Esophagus squamous epithelium (tissue), 5 donors: ENCODE measurements around the gene GALNT13. TPM values are rescaled to one million over a fixed set of nuclear protein-coding genes. Genes with fewer than 3 reads are reported as not detected.

Experiments used
- DNase-seq: peaks from one replicate; lab custom pipeline; 2025; lab: John Stamatoyannopoulos, UW
- H3K27ac ChIP-seq, 4 donors: fragments of 200-600 bp; sonication (generic); one replicate each; pipeline ENCODE4 v1.5.1; 2016 to 2019; ENCODE audit warnings: mild to moderate bottlenecking in 1 of 4
- H3K27me3 ChIP-seq, 4 donors: fragments of 200-600 bp; sonication (generic); 1 replicate in 3 of 4; 2 replicates in 1 of 4; pipeline versions ENCODE4 v1.5.1 to v1.6.0; 2017 to 2021; ENCODE audit warnings: antibody characterized with exemption in 1 of 4
- H3K36me3 ChIP-seq, 3 donors: fragments of 200-600 bp; sonication (generic); one replicate each; pipeline ENCODE4 v1.5.1; 2016 to 2019
- H3K4me1 ChIP-seq, 3 donors: fragments of 200-600 bp; sonication (generic); one replicate each; pipeline ENCODE4 v1.5.1; 2017 to 2019
- H3K4me3 ChIP-seq, 4 donors: fragments of 200-600 bp; sonication (generic); 1 replicate in 3 of 4; 2 replicates in 1 of 4; pipeline ENCODE4 v1.5.1; 2016 to 2019; ENCODE audit warnings: mild to moderate bottlenecking in 2 of 4, moderate library complexity in 1 of 4
- H3K9me3 ChIP-seq, 3 donors: fragments of 200-600 bp; sonication (generic); one replicate each; pipeline ENCODE4 v1.5.1; 2016 to 2019
- CTCF ChIP-seq, 6 experiments: fragments of 450-650 bp in 4 of 6; fragments of 200-600 bp in 2 of 6; sonication (generic) in 2 of 6; IDR thresholded peaks; one replicate each; pipeline ENCODE4 v1.5.1; 2016 to 2019; ENCODE audit warnings: antibody characterized with exemption in 6 of 6, mild to moderate bottlenecking in 4 of 6, moderate library complexity in 4 of 6
- POLR2A ChIP-seq, 4 donors: fragments of 450-650 bp; IDR thresholded peaks; one replicate each; pipeline ENCODE4 v1.6.1; 2017; ENCODE audit warnings: antibody characterized with exemption in 4 of 4, mild to moderate bottlenecking in 4 of 4, moderate library complexity in 3 of 4
- WGBS, 2 donors: methylation state at CpG; one replicate each; pipeline ENCODE4 v1.1.5; 2018; 5-methylcytosine and 5-hydroxymethylcytosine counted together
- intact Hi-C: fragments of 100-400 bp; cut with DNase I; formaldehyde crosslinking; loops from one replicate; pipeline ENCODE4 v1.15.0; 2022
- total RNA-seq, 4 donors: library from RNA; depleted of rRNA; stranded (reverse); fragments of >200 nt; gene quantifications; one replicate each; pipeline ENCODE4 v1.1.0, GENCODE V29; 2016
- donor health status: DM: yes; HTN: yes; CAD: no.

GALNT13 gene
- total RNA-seq, 4 donors from 2014 or later, result 0.04 to 0.38 (median 0.17) TPM

- intact Hi-C loops, result no loop called here
- Histone ChIP-seq H3K27me3 (no peaks in the 10 kb centered on the region), H3K9me3 (no peaks in the 10 kb centered on the region), H3K4me1 (no peaks in the 10 kb centered on the region), H3K27ac (no peak overlapping the region), H3K36me3 (no peaks in the 10 kb centered on the region), H3K4me3 (no peak overlapping the region)
- no peak for TF ChIP-seq CTCF (IDR thresholded peaks at IDR 0.05)
- TF ChIP-seq POLR2A (IDR thresholded peaks at IDR 0.05), result no peak
- WGBS, 2 donors, result 40 to 48% methylated on average over 2 of the region's 2 CpGs
- no peak for DNase-seq
Observed at GRCh38 chr2:154381931-154382794, 510.4 kb downstream of the GALNT13 start.

- DNase-seq, result no peak
- Histone ChIP-seq H3K27me3 (no peaks in the 10 kb centered on the region), H3K27ac (no peak overlapping the region), H3K4me1 (no peaks in the 10 kb centered on the region), H3K36me3 (no peaks in the 10 kb centered on the region), H3K9me3 (peaks cover 0 to 4% (median 3%) of the 10 kb centered on the region in 3 donors), H3K4me3 (no peak overlapping the region)
- intact Hi-C loops, result no loop called here
- TF ChIP-seq POLR2A (IDR thresholded peaks at IDR 0.05), result no peak
- TF ChIP-seq CTCF (IDR thresholded peaks at IDR 0.05), result no peak
Observed at GRCh38 chr2:154386186-154386585, 514.5 kb downstream of the GALNT13 start.

GRCh38 chr2:154391051-154391450, 519.3 kb downstream of the GALNT13 start:
- WGBS, 2 donors, result 76 to 84% methylated on average over 1 of the region's 1 CpG

GRCh38 chr2:154392256-154392655, 520.5 kb downstream of the GALNT13 start:
- DNase-seq, result no peak
- H3K4me3 ChIP-seq, result no peak overlapping the region
- no peaks in the 10 kb centered on the region for H3K36me3 ChIP-seq
- peaks cover 0 to 4% (median 3%) of the 10 kb centered on the region in 3 donors for H3K9me3 ChIP-seq
- intact Hi-C loops, result no loop called here
- no peak for TF ChIP-seq POLR2A (IDR thresholded peaks at IDR 0.05)
- TF ChIP-seq CTCF (IDR thresholded peaks at IDR 0.05), result no peak
- no peaks in the 10 kb centered on the region for H3K27me3 ChIP-seq
- 38 to 75% methylated on average over 1 of the region's 1 CpG for WGBS, 2 donors
- no peaks in the 10 kb centered on the region for H3K4me1 ChIP-seq
- H3K27ac ChIP-seq, result no peak overlapping the region

More at GRCh38 chr2:154391051-154391450, 519.3 kb downstream of the GALNT13 start:
- no peak for DNase-seq
- Histone ChIP-seq H3K4me3 (no peak overlapping the region), H3K4me1 (no peaks in the 10 kb centered on the region), H3K27ac (no peak overlapping the region), H3K36me3 (no peaks in the 10 kb centered on the region), H3K27me3 (no peaks in the 10 kb centered on the region), H3K9me3 (peaks cover 0 to 4% (median 3%) of the 10 kb centered on the region in 3 donors)
- intact Hi-C loops, result no loop called here
- TF ChIP-seq POLR2A (IDR thresholded peaks at IDR 0.05), result no peak
- TF ChIP-seq CTCF (IDR thresholded peaks at IDR 0.05), result no peak

- Histone ChIP-seq H3K4me1 (no peaks in the 10 kb centered on the region), H3K9me3 (peaks cover 0 to 4% (median 3%) of the 10 kb centered on the region in 3 donors), H3K27me3 (no peaks in the 10 kb centered on the region), H3K27ac (no peak overlapping the region), H3K36me3 (no peaks in the 10 kb centered on the region), H3K4me3 (no peak overlapping the region)
- intact Hi-C loops, result no loop called here
- no peak for TF ChIP-seq POLR2A (IDR thresholded peaks at IDR 0.05)
- no peak for TF ChIP-seq CTCF (IDR thresholded peaks at IDR 0.05)
- no peak for DNase-seq
- 44 to 51% methylated on average over 3 of the region's 3 CpGs for WGBS, 2 donors
Observed at GRCh38 chr2:154394600-154394999, 522.9 kb downstream of the GALNT13 start.
